HG02981 (cell line): ENCODE data around the gene SMS.

Source experiments
- ATAC-seq: cut with Tn5 transposase; IDR thresholded peaks from one replicate; pipeline ENCODE4 v1.9.1; 2021; ENCODE audit warnings: mild to moderate bottlenecking, moderate library complexity; ENCODE audit not compliant: unreplicated experiment

The SMS gene

DNA sequence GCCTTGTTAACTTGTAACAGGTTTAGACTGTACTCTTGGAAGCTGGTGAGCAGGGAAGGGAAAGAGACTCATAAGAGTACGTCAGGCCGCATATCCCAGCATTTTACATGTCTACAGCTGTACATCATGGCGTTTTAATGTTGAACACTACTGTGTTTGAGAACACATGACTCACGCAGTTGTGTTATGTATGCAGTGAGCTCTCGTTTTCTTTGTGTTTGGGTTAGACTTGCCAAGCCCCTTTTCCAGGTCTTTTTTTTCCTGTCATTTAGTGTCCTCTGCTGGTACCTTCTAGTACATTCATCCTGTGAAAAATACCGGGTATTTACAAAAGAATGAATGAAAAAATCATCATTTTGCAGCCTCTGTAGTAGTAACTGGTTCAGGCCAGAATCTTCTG is 35.3 kb downstream of the SMS start:
- ATAC-seq = no peak

DNA sequence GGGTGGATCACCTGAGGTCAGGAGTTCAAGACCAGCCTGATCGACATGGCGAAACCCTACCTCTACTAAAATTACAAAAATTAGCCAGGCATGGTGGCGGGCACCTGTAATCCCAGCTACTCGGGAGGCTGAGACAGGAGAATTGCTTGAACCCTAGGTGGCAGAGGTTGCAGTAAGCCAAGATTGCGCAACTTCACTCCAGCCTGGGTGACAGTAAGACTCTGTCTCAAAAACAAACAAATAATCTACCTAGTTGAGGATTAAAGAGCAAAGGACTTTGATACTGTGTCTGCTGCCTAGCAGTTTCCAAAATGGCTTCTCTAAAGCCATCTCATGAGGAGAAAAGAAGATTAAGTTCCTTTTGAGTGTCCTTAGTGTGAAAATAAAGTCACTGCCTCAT is 37.8 kb downstream of the SMS start:
- no peak for ATAC-seq

DNA sequence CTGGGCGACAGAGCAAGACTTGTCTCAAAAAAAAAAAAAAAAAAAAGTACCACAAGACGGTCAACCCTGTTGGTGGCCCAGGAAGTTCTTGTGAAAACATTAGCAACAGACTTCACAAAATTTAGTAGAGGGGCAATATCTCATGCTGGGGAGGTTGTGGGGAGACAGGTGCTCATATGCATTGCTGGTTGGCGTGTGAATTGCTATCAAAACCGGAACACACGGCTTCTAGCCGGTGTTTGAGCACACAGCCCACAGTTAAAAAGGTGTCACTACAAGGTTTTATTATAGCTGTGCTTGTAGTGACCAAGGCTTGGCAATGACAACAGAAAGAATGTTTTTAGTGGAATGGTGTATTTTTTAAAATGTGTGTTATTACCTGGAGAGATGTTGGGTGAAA is 41.8 kb downstream of the SMS start:
- no peak for ATAC-seq

DNA sequence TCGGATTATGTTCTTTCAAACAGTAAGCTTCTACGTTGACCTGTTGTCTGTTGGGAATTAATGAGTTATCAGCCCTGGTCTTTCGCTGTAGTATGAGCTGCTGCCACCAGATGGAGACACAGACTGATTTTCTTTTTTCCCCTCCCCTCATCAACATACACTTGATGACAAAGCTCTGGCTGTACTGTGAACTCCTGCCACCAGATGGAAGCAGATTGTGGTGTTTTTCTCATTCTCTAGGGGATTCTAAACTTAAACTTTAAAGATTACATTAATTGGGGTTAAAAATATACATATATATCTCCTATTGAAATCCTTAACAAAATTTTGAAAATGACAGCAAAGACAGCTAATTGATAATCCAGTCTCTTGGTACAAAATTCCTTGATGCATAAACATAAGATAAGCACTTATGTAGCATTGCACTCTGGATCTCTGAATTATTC is 44.8 kb downstream of the SMS start:
- ATAC-seq = peak; percentile 72

DNA sequence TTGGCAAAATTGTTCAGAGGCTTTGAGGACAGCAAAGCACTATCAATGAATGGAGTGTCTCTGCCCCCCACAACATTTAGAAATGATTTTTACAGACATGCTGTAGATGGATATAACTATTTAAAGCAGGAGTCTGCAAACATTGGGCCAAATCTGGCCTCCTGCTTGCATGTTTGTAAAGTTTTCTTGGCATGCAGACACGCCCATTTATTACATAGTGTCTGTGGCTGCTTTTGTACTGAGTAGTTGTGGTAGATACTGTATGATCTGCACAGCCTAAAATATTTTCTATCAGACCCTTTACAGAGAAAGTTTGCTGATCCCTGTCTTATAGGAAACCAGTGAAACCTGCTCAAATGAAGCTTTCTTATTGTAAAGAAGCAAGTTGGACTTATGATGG is 46.1 kb downstream of the SMS start:
- ATAC-seq = no peak

DNA sequence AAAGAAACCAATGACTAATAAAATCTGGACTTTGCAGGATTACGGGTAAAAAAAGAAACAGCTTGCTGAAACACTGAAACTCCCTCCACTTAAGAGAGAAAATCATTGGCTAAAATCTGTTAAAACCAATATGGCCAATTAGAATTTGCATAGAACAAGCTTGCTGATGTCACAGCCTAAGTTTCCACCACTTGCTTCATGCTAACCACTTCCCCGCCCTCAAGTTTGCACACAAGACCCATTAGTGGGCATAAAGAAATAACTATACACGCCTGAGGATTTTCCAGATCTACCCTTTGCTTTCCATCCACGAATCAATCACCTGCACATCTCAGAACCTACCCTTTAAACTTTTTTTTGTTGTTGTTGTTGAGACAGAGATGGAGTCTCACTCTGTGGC is 48.9 kb downstream of the SMS start:
- ATAC-seq = peak; percentile 47

DNA sequence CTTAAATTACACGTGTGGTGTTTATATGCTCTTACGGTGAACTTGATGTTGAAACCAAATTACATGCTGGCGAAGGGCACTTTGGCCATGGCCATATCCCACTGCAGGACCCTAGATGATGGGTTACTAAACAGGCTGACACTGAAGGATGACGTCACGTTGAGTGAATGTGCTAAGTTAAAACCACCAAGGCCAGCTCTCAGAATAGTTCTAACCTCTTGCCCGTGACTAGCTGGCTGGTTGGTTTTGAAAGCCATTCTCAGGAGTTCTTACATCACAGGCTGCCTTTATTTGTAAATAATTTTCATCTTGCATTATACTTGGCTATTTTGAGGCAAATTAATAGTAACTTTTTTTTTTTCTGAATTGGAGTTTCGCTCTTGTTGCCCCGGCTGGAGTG is 50.3 kb downstream of the SMS start:
- ATAC-seq = no peak

DNA sequence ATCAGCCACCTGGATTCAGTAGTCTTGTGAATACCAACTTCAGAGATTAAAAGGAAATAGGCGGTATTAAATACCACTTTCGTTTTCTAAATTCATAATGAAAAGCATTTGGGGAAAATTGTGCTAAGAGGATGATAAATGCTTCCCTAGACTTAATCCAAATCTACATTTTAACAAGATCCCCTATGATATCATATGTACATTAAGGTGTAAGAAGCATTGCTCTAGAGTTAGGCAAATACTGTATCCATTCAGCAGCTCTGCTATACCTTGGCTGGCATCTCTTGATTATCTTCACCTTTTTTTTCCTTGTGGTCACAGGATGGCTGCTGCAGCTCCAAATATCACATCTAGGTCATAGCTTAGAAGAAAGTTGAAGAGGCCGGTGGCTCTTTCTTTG is 51.0 kb downstream of the SMS start:
- no peak for ATAC-seq

DNA sequence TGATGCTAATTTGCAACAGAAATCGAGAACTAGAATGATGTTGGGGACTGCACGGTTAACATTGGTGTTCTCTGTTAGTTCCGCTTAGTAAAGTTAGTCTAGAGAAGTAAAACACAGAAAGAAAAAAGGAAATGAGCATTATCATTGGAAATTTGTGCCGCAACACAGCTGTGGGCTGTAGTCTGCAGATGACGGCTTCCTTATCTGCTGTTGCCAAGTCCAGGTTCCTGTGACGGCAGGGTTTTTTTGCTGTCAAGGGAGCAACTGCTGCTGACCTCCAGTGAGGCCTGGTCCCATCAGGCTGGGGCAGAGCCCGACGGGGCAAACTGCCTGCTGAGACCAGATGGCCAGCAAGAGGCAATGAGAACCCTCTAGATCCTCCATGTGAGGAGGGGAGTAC is 52.8 kb downstream of the SMS start:
- peak; percentile 84 for ATAC-seq

DNA sequence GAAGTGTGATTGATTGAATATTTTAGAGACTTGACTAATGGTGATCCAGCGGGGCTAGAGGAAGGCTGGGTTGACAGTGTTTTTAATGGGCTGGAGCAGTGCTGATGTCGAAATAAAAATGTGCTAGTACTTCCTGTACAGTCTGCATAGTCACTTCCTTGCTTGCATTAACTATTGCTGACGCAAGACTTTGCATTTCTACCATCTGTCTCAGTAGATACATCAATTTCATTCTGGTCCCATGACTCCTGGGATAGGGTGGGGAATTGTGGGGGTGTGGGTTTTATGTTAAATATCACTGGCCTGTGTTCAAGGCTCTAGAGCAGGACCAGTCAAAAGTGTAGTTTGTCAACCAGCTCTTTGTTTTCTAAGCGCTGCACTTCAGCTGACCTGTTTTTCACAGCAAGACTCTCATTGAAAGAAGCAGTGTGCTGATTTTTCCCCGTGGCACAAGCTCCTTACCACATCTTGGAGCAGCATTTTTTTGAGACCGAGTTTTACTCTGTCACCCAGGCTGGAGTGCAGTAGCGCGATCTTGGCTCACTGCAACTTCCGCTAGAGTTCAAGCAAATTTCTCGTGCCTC is 56.5 kb downstream of the SMS start:
- no peak for ATAC-seq

DNA sequence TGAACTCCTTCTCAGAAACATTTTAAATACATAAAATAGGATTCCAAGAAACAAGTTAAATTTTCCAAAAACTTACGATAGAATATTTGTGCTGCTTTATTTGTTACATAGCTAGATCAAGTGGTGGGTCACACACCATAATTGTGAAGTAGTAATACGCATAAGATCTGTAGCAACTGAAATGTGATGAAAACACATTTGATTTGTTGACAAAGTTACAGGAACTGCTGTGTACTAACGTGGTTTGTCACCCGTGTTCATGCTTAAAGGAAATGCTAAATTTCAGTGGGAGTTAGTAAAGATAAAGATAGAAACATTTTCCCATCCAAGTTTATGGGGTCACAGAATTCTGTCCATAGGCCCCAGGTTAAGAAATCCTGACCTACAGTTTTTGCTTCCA is 57.5 kb downstream of the SMS start:
- ATAC-seq = no peak

DNA sequence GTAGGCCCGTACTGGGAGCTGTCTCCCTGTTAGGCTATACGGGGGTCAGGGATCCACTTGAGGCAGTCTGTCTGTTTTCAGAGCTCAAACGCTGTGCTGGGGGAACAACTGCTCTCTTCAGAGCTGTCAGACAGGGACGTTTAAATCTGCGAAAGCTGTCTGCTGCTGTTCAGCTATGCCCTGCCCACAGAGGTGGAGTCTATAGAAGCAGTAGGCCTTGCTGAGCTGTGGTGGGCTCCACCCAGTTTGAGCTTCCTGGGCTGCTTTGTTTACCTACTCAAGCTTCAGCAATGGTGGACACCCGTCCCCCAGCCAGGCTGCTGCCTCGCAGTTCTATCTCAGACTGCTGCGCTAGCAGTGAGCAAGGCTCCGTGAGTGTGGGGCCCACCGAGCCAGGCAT is 64.4 kb downstream of the SMS start:
- no peak for ATAC-seq

DNA sequence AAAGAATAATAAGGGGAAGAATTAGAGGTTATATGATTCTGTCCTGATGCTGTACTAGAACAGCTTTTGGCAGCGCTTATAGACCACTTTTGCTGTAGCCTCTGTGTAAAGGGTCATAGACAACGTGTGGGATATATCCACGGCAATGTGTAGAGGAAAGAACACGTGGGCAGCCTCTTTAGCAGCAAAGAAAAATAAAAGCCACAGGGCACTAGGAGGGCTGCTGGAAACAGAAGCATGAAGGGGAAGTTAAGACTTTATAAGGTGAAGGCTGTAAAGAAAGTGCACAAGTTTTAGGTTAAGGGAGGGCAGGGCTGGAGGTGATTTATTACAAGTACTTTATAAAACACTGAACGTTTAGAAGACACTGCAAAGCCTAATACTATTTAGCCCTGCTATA is 71.5 kb downstream of the SMS start:
- no peak for ATAC-seq

DNA sequence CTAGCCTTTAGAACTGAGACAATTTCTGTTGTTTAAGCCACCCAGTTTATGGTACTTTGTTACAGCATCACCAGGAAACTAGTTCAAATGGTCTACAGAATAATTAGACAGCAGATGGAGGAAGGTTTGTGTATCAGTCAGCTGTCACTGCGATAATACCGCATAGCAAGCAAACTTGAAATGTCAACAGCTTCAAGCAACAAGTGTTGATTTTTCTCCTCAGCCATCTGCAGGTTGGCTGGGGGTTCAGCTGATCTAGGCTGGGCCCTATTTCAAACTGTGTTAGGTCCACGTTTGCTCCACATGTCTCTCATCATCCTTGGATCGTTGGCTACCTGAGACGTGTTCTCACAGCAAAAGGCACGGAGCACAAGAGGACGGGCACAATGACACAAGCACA is 72.4 kb downstream of the SMS start:
- no peak for ATAC-seq

DNA sequence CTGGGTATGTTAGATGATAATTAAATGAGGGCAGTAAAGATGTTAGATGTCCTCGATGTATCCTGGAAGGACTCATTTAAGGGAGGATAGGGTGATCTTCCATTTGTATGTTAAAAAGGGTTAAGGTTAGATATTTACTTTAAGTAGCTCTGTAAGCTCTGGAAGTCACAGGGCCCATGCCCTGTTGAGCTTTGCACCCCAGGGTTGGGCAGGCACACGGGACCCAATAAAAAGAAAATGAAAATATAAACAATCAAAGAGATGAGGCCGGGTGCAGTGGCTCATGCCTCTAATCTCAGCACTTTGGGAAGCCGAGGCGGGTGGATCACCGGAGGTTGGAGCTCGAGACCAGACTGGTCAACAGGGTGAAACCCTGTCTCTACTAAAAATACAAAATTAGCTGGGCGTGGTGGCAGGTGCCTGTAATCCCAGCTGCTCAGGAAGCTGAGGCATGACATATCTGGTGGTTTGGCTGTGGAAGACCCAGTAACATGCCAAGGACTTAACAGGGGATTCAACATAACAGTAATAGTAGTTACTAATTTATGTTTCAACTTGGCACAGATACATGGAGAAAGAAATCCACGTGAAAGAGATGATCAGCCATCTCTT is 74.7 kb downstream of the SMS start:
- no peak for ATAC-seq

DNA sequence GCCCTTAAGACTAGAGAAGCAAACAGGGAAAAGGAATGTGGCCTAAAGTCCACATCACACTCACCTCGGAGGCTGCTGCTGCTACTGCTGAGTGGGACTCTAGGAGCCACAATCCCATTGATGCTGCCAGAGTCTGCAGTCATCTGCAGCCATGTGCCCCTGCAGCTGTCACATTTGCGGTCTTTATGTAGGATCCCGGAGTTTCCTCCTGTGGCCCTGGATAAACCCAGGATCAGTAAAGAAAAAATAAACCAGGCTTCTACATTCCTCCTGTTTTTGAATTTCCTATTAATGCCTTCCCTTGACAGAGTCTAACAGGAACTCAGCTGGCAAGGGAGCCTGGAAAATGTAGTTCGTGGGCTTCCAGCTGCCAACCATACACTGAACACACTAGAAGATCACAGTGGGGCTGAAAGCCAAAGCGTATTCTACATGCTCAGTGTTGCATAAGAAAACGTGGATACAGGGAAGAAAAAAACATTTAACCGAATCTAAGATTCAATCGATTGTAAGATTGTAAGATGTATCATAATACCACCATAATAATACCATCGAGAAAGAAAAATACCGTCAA is 81.3 kb downstream of the SMS start:
- no peak for ATAC-seq

DNA sequence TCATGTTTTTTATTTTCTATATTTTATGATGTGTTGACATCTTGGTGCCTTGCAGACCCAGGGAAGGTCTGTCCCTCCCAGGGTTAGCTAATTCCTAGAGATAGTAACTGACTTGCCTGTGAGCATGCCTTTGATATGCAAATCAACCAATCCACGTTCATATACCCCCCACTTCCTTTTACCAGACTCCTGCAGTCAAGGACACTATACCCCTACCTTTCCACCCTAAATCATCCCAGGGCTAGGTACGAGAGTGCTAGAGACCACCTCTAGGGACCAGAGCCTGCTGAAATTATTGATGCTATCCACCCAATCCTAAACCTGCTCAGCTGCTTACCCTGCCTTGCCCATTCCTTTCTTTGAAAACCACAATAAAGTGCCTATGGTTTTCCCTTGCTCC is 84.1 kb downstream of the SMS start:
- ATAC-seq = no peak

DNA sequence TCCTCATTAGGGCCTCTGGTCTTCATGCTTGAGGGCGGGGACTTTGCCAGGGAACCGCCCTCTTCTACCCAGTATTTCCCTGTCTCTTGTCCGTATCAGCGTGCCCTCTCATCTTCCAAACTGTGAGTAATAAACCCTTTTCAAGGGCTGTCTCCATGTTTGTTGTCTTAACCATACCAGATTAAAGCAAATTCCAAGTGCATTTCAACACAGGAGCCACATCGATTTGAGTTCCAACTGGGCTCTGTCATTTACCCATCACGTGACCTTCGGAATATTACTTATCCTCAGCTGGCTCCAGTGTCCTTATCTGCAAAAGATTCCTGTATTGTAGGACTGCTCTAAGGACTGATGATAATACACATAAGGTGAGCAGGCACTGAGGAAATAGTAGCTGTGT is 85.2 kb downstream of the SMS start:
- no peak for ATAC-seq

DNA sequence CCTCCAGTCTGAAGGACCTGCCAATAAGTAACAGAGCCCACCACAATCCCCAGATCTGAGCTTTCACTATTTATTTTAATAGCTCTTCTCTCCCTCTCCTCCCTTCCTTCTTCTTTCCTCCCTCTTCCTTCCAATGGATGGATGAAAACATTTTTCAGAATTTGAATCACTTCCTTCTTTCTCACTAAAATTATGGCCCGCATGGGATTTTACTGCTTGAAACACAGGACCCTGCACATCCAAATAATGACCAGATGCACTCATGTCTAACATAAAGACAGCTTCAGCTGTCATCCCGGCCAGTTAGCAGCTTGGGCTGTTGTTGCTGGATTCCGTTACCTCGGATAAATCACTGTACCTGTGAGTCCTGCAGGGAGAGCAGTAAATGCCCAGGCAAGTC is 86.2 kb downstream of the SMS start:
- ATAC-seq = no peak

DNA sequence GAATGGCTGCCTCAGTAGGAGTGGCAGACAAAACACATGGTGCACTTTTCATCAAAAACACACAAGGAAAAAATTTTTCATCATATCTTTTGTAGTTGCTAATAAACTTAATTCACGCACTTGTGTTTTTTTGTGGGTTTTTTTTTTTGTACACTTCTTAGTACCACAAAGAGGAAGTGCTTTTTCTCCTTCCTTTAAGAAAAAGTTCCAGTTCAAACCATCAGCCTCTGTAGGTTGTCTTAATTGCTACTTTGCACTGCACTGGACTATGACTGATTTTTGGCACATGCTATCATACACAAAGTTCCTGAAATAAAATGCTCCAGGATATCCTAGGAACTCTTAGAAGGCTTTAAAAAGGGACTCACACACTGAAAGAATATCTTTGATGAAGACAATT is 91.6 kb downstream of the SMS start, which contains the start of gene PHEX:
PHEX (plus strand) TSS at position 242 of the 400 bp plus-strand sequence. CDS start 681 bp downstream, outside the sequence.
- no peak for ATAC-seq

DNA sequence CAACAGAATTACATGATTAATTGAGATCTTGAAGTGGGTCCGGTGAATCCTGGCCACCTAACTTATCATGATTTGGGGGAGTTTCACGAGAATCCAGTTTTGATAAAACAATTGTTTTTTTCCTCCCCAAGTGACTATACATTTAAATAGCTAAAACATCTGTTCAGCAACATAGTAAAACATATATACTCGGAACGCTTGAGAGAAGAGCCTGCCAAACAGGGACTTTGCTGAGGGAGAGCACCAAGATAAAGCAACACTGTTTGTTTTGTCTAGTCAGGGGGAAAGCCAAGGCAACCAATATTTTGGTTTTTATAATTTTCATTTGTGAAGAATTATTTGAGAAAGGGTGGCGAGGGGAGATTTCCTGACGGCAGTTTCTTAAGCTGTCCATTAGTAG is 92.0 kb downstream of the SMS start:
- ATAC-seq = no peak

DNA sequence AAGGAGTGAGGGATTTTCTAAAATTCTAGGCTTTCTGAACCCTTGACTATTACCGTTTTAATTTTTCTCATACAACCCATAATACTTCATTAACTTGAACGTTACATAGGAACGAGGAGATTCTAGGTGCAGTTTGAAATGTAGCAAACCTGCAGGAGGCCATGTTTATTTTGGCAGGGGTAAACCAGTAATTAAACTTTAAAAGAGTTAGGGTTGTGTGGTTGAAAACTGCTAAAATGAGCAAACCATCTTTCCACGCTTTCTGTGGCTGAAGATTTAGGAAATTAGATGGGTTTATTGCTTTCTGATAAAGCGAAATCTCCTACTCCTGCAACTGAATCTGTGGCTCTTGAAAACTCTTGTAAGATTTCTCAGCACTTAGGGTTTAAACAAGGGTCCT is 93.3 kb downstream of the SMS start:
- no peak for ATAC-seq

DNA sequence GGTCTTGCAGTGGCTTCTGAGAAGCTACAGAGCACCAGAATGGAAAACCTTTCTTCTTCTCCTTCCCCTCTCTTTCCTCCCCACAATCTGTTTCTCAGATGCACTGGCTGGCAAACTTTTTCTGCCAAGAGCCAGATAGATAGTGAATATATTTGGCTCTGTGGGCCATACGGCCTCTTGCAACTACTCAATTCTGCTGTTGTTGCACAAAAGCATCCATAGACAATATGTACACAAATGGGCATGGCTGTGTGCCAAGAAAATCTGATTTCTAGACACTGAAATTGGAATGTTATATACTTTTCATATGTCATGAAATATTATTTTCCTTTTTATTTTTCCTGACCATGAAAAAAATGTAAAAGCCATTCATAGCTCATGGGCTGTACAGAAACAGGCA is 94.7 kb downstream of the SMS start:
- no peak for ATAC-seq
